GM23338 (cell line): ENCODE measurements around the gene BACH1.

ENCODE experiments used
- CTCF ChIP-seq, 2 experiments: fragments of 200-600 bp in 1 of 2; sonication (generic) in 1 of 2; conservative IDR thresholded peaks; 2 replicates each; pipeline versions ENCODE4 v1.5.1 to v1.6.1; 2016 to 2017; ENCODE audit warnings: antibody characterized with exemption in 2 of 2, low read depth in 2 of 2, mild to moderate bottlenecking in 2 of 2, moderate library complexity in 1 of 2
- EZH2 ChIP-seq: fragments of 200-600 bp; sonication (generic); IDR thresholded peaks from one replicate; pipeline ENCODE4 v1.8.0; 2017; ENCODE audit warnings: antibody characterized with exemption, mild to moderate bottlenecking, low read depth; ENCODE audit not compliant: unreplicated experiment
- POLR2AphosphoS5 ChIP-seq: IDR thresholded peaks from 2 replicates; pipeline ENCODE4 v1.6.1; 2016; ENCODE audit warnings: antibody characterized with exemption, low read depth

GRCh38 chr21:29302359-29302875 lies 3.7 kb downstream of the BACH1 start:
- TF ChIP-seq CTCF (conservative IDR thresholded peaks at IDR 0.05; ENCODE audit: low read depth in 2 of 2) (no peak), EZH2 (no peak), POLR2AphosphoS5 (no peak)
